ENCODE measurements around the gene MRM3.
"Not testable (repeated sequence)": the region's sequence is repeated elsewhere in the genome, so short reads cannot be mapped to it uniquely, and the experiment has no call there.

MRM3 gene

GRCh38 chr17:796609-797008 lies 14.5 kb downstream of the MRM3 start:
- DNase-seq (ENCODE audit: low read depth): no peak

- no peak for DNase-seq (ENCODE audit: low read depth)
Observed at GRCh38 chr17:797236-797840, 15.2 kb downstream of the MRM3 start.

- no peak for DNase-seq (ENCODE audit: low read depth)
Observed at GRCh38 chr17:798246-798645, 16.1 kb downstream of the MRM3 start.

GRCh38 chr17:799261-799660 lies 17.1 kb downstream of the MRM3 start:
- DNase-seq (ENCODE audit: low read depth): no peak

- no peak for DNase-seq (ENCODE audit: low read depth)
Observed at GRCh38 chr17:800446-801242, 18.5 kb downstream of the MRM3 start.

GRCh38 chr17:801660-802059 lies 19.5 kb downstream of the MRM3 start:
- DNase-seq (ENCODE audit: low read depth): no peak

- DNase-seq (ENCODE audit: low read depth): no peak
Observed at GRCh38 chr17:802481-802880, 20.3 kb downstream of the MRM3 start.

- DNase-seq (ENCODE audit: low read depth): no peak
Observed at GRCh38 chr17:802901-803881, 21.0 kb downstream of the MRM3 start.

GRCh38 chr17:804541-805435 lies 22.6 kb downstream of the MRM3 start:
- no peak for DNase-seq (ENCODE audit: low read depth)

- not testable (repeated sequence) for DNase-seq (ENCODE audit: low read depth)
Observed at GRCh38 chr17:805886-806285, 23.7 kb downstream of the MRM3 start.

GRCh38 chr17:806346-806745 lies 24.2 kb downstream of the MRM3 start:
- no peak for DNase-seq (ENCODE audit: low read depth)

GRCh38 chr17:806781-807522 lies 24.8 kb downstream of the MRM3 start:
- DNase-seq (ENCODE audit: low read depth): no peak

- no peak for DNase-seq (ENCODE audit: low read depth)
Observed at GRCh38 chr17:807523-808294, 25.6 kb downstream of the MRM3 start.

GRCh38 chr17:811051-811784 lies 29.1 kb downstream of the MRM3 start:
- DNase-seq (ENCODE audit: low read depth): no peak

GRCh38 chr17:812638-813204 lies 30.6 kb downstream of the MRM3 start:
- DNase-seq (ENCODE audit: low read depth): no peak

- no peak for DNase-seq (ENCODE audit: low read depth)
Observed at GRCh38 chr17:814371-814770, 32.2 kb downstream of the MRM3 start.

- DNase-seq (ENCODE audit: low read depth): no peak
Observed at GRCh38 chr17:819251-819650, 37.1 kb downstream of the MRM3 start.

GRCh38 chr17:823501-823902 lies 41.3 kb downstream of the MRM3 start:
- no peak for DNase-seq (ENCODE audit: low read depth)

GRCh38 chr17:824378-824777 lies 42.2 kb downstream of the MRM3 start:
- no peak for DNase-seq (ENCODE audit: low read depth)
